ENCODE results near the gene VIM. TPM values are rescaled to one million over a fixed set of nuclear protein-coding genes. Genes with fewer than 3 reads are reported as not detected.

VIM gene
- total and polyA plus RNA-seq, 2 donors (not counting 1 experiment from before 2014, with no cell fraction given) = 4,882 to 7,192 TPM

DNA sequence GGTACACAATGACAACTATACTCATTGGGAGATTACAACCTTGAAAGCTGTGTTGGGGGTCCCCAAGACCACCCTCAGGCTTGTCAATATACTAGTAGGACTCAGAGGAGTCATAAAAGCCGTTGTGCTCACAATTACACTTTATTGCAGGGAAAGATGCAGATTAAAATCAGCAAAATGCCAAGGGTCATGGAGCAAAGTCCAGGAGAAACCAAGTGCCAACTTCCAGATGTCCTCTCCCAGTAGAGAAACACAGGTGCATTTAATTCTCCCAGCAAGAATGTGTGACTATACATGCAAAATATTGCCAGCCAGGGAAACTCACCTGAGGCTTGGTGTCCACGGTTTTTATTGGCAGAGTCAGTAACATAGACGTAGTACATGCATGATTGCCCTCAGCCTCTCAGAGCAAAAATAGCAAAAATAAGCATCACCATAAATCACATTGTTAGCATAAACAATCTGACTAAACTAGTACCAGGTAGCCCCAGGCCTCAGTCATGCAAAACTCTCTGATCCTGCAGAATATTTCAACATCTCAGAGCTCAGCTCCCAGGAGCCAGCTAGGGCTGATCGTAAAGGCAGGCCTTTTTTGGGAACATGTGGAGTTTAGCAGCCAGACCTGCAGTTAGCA lies 50.7 kb downstream of the VIM start:
- Histone ChIP-seq H3K27ac (ENCODE audit: insufficient read depth, low read length) (no peak overlapping the region), H3K27me3 (ENCODE audit: control insufficient read depth, insufficient read depth, low read length) (no peaks in the 10 kb centered on the region), H3K9ac (ENCODE audit: insufficient read depth, low read length) (no peak overlapping the region), H4K20me1 (ENCODE audit: control insufficient read depth, extremely low read depth, insufficient read depth, low read length) (no peaks in the 10 kb centered on the region), H3K4me3 (replicated peaks in 1 of 4; ENCODE audit: control extremely low read depth in 1 of 4, insufficient read depth in 1 of 4, low read depth in 3 of 4, low read length in 4 of 4) (no peak overlapping the region), H3K36me3 (ENCODE audit: control insufficient read depth, insufficient read depth, low read length) (no peaks in the 10 kb centered on the region), H2AFZ (ENCODE audit: low read length) (no peak overlapping the region), H3K9me3 (ENCODE audit: control insufficient read depth, insufficient read depth, low read depth, low read length) (no peaks in the 10 kb centered on the region), H3K4me1 (ENCODE audit: control insufficient read depth, extremely low read depth, insufficient read depth, low read length) (no peaks in the 10 kb centered on the region), H3K79me2 (ENCODE audit: control insufficient read depth, insufficient read depth, low read length) (no peaks in the 10 kb centered on the region), H3K4me2 (ENCODE audit: extremely low read depth, insufficient read depth, low read length) (no peak overlapping the region)
- TF ChIP-seq CTCF (conservative IDR thresholded peaks at IDR 0.05 in 1 of 2, IDR thresholded peaks at IDR 0.05 in 1 of 2; ENCODE audit: low read depth in 1 of 2, low read length in 2 of 2) (no peak), EZH2 (IDR thresholded peaks at IDR 0.05; ENCODE audit: low read length, missing control alignments) (no peak)
- no peak for DNase-seq (ENCODE audit: low read depth in 2 of 2)

DNA sequence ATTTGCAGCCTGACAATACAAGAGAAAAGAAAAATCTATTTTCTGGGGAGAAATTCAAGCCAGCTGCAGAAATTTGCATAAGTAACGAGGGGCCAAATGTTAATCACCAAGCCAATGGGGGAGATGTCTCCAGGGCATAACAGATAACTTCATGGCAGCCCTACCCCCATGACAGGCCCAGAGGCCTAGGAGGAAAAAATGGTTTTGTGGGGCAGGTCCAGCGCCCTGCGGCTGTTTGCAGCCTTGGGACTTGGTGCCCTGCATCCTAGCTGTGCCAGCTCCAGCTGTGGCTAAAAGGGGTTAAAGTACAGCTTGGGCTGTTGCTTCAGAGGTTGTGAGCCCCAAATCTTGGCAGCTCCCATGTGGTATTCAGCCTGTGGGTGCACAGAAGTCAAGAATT lies 54.3 kb downstream of the VIM start:
- TF ChIP-seq EZH2 (IDR thresholded peaks at IDR 0.05; ENCODE audit: low read length, missing control alignments) (no peak), CTCF (conservative IDR thresholded peaks at IDR 0.05 in 1 of 2, IDR thresholded peaks at IDR 0.05 in 1 of 2; ENCODE audit: low read depth in 1 of 2, low read length in 2 of 2) (no peak)
- Histone ChIP-seq H3K36me3 (ENCODE audit: control insufficient read depth, insufficient read depth, low read length) (no peaks in the 10 kb centered on the region), H3K79me2 (ENCODE audit: control insufficient read depth, insufficient read depth, low read length) (no peaks in the 10 kb centered on the region), H3K4me3 (replicated peaks in 1 of 4; ENCODE audit: control extremely low read depth in 1 of 4, insufficient read depth in 1 of 4, low read depth in 3 of 4, low read length in 4 of 4) (no peak overlapping the region), H4K20me1 (ENCODE audit: control insufficient read depth, extremely low read depth, insufficient read depth, low read length) (no peaks in the 10 kb centered on the region), H3K4me2 (ENCODE audit: extremely low read depth, insufficient read depth, low read length) (no peak overlapping the region), H3K9ac (ENCODE audit: insufficient read depth, low read length) (no peak overlapping the region), H3K27ac (ENCODE audit: insufficient read depth, low read length) (no peak overlapping the region), H3K27me3 (ENCODE audit: control insufficient read depth, insufficient read depth, low read length) (no peaks in the 10 kb centered on the region), H2AFZ (ENCODE audit: low read length) (no peak overlapping the region), H3K9me3 (ENCODE audit: control insufficient read depth, insufficient read depth, low read depth, low read length) (no peaks in the 10 kb centered on the region), H3K4me1 (ENCODE audit: control insufficient read depth, extremely low read depth, insufficient read depth, low read length) (no peaks in the 10 kb centered on the region)
- no peak for DNase-seq (ENCODE audit: low read depth in 2 of 2)

DNA sequence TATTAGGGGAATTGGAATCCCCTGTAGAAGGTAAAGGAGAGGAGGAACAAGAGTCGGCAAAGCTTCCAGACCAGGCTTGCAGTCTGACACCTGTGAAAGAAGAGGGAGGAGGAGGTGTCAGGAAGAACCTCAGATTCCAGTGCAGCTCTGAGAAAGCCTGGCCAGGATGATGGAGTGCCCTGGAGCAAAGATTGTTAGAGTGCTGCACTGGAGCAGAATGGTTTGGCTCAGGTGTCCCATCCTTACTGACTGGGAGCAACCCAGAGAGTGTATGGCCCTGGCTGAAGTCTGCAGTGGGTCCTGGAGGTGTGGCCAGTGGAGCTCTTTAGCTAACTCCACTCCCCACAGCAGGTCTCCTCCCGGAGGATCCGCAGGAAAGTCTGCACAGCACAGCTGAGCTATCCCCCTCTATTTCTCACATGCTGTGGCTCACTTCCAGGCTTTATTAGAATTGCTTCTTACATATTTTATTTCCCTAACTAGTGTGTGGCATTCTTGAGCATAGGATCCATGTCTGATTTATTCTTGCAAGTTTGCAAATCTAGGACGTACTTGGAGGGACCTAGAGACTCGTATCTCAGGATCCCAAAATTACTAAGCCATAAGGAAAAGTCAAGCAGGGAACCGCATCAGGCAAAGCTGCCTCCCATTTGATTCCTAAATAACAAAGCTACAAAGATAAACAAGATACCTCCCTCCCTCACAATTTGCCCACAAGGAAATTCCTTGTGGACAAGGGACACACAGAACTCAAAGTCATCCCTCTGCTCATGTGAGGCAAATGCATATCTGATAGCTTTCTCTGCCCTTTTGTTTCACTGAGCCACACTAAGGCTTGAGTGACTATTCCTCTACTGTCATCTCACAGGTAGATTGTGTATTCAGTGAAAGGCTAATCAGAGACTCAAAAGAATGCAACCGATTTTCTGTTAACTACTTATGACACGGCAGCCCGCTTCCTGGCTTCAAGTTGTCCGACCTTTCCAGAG lies 58.8 kb downstream of the VIM start:
- H2AFZ ChIP-seq (ENCODE audit: low read length) = no peak overlapping the region

More for the DNA sequence above, 58.8 kb downstream of the VIM start:
- DNase-seq (ENCODE audit: low read depth in 2 of 2) = no peak
- TF ChIP-seq EZH2 (IDR thresholded peaks at IDR 0.05; ENCODE audit: low read length, missing control alignments) (no peak), CTCF (conservative IDR thresholded peaks at IDR 0.05 in 1 of 2, IDR thresholded peaks at IDR 0.05 in 1 of 2; ENCODE audit: low read depth in 1 of 2, low read length in 2 of 2) (no peak)
- Histone ChIP-seq H3K27me3 (ENCODE audit: control insufficient read depth, insufficient read depth, low read length) (no peaks in the 10 kb centered on the region), H3K4me3 (replicated peaks in 1 of 4; ENCODE audit: control extremely low read depth in 1 of 4, insufficient read depth in 1 of 4, low read depth in 3 of 4, low read length in 4 of 4) (no peak overlapping the region), H4K20me1 (ENCODE audit: control insufficient read depth, extremely low read depth, insufficient read depth, low read length) (no peaks in the 10 kb centered on the region), H3K4me1 (ENCODE audit: control insufficient read depth, extremely low read depth, insufficient read depth, low read length) (no peaks in the 10 kb centered on the region), H3K36me3 (ENCODE audit: control insufficient read depth, insufficient read depth, low read length) (no peaks in the 10 kb centered on the region), H3K27ac (ENCODE audit: insufficient read depth, low read length) (no peak overlapping the region), H3K9ac (ENCODE audit: insufficient read depth, low read length) (no peak overlapping the region), H3K4me2 (ENCODE audit: extremely low read depth, insufficient read depth, low read length) (no peak overlapping the region), H3K9me3 (ENCODE audit: control insufficient read depth, insufficient read depth, low read depth, low read length) (no peaks in the 10 kb centered on the region), H3K79me2 (ENCODE audit: control insufficient read depth, insufficient read depth, low read length) (no peaks in the 10 kb centered on the region)

All from fibroblast of lung (primary cell).